Endodermal cell (in vitro differentiated cells): ENCODE measurements around the gene AK4. TPM values are rescaled to one million over a fixed set of nuclear protein-coding genes. Genes with fewer than 3 reads are reported as not detected.
A peak's percentile ranks its signal among the peaks of the same experiment; 100 is the strongest.

ENCODE experiments used
- DNase-seq: peaks from one replicate; pipeline ENCODE4 v3.0.0-alpha.2; 2017
- H3K27ac ChIP-seq: 2 replicates; pipeline ENCODE4 v1.5.1; 2013; ENCODE audit warnings: mild to moderate bottlenecking, low read depth, low read length, moderate library complexity
- H3K27me3 ChIP-seq: 2 replicates; pipeline ENCODE4 v1.6.1; 2013; ENCODE audit warnings: mild to moderate bottlenecking, low read length, moderate library complexity; ENCODE audit not compliant: insufficient read depth, control insufficient read depth, poor library complexity, severe bottlenecking
- H3K36me3 ChIP-seq: 2 replicates; pipeline ENCODE4 v1.7.0; 2013; ENCODE audit warnings: mild to moderate bottlenecking, low read length, moderate library complexity; ENCODE audit not compliant: control insufficient read depth, insufficient read depth
- H3K4me1 ChIP-seq: one replicate; pipeline ENCODE4 v1.7.0; 2013; ENCODE audit warnings: low read length; ENCODE audit not compliant: control insufficient read depth, insufficient read depth
- H3K4me3 ChIP-seq: 2 replicates; pipeline ENCODE4 v1.5.1; 2013; ENCODE audit warnings: mild to moderate bottlenecking, low read length, moderate library complexity
- H3K9ac ChIP-seq: 2 replicates; pipeline ENCODE4 v1.6.1; 2013; ENCODE audit warnings: mild to moderate bottlenecking, low read length, moderate library complexity; ENCODE audit not compliant: poor library complexity, severe bottlenecking; ENCODE audit errors: extremely low read depth
- H3K9me3 ChIP-seq: 2 replicates; pipeline ENCODE4 v1.6.1; 2013; ENCODE audit warnings: mild to moderate bottlenecking, low read length, moderate library complexity; ENCODE audit not compliant: control insufficient read depth
- H3K27ac Mint-ChIP-seq: 2 replicates; pipeline ENCODE4 v1.8.0; 2020; ENCODE audit warnings: mixed read lengths
- H3K27me3 Mint-ChIP-seq: 2 replicates; pipeline ENCODE4 v1.8.0; 2021; ENCODE audit warnings: mild to moderate bottlenecking, mixed read lengths; ENCODE audit not compliant: insufficient read depth
- H3K36me3 Mint-ChIP-seq: 2 replicates; pipeline ENCODE4 v1.8.0; 2020; ENCODE audit warnings: low read depth, mixed read lengths
- H3K4me1 Mint-ChIP-seq: 2 replicates; pipeline ENCODE4 v1.8.0; 2020; ENCODE audit warnings: mixed read lengths
- H3K4me3 Mint-ChIP-seq: 2 replicates; pipeline ENCODE4 v1.8.0; 2020; ENCODE audit warnings: mild to moderate bottlenecking, moderate library complexity, mixed read lengths
- H3K9me3 Mint-ChIP-seq: 2 replicates; pipeline ENCODE4 v1.8.0; 2020; ENCODE audit warnings: mild to moderate bottlenecking, mixed read lengths
- CTCF ChIP-seq: fragments of 200-600 bp; sonication (generic); conservative IDR thresholded peaks from 2 replicates; pipeline ENCODE4 v1.5.0; 2021; ENCODE audit warnings: antibody characterized with exemption, mild to moderate bottlenecking
- WGBS, 2 experiments: methylation state at CpG; one replicate each; pipeline versions ENCODE4 v1.1.5 to v1.1.7; 2013; ENCODE audit warnings: missing lambda C conversion rate in 2 of 2, mixed read lengths in 1 of 2; ENCODE audit not compliant: insufficient coverage in 1 of 2, insufficient read length in 1 of 2; 5-methylcytosine and 5-hydroxymethylcytosine counted together
- total RNA-seq, 2 donors: library from RNA; stranded (reverse); fragmentation: NEBNext Ultra II Directional in 1 of 2; extraction: Animal tissue kit (Norgen Biotek cat#: 25700) in 1 of 2; gene quantifications; 2 replicates in 1 of 2; 3 replicates in 1 of 2; pipeline ENCODE4 v1.2.1, GENCODE V29; 2021

AK4 gene
- total RNA-seq, 2 donors from 2014 or later, result 118 to 139 TPM

- WGBS, 2 experiments, result 90 to 94% methylated on average over 2 to 3 of the region's 3 CpGs
- Mint-ChIP-seq H3K4me1 (peaks cover 11% of the 10 kb centered on the region), H3K4me3 (no peak overlapping the region), H3K36me3 (peaks cover 37% of the 10 kb centered on the region), H3K27ac (peak overlapping the region; percentile 52), H3K9me3 (no peaks in the 10 kb centered on the region), H3K27me3 (no peaks in the 10 kb centered on the region)
- no peak for DNase-seq
- no peaks in the 10 kb centered on the region for H3K4me1 ChIP-seq
- no peak overlapping the region for H3K27ac ChIP-seq
- peaks cover 27% of the 10 kb centered on the region for H3K36me3 ChIP-seq
- no peaks in the 10 kb centered on the region for H3K27me3 ChIP-seq
- H3K9me3 ChIP-seq, result no peaks in the 10 kb centered on the region
- no peak for TF ChIP-seq CTCF
- H3K4me3 ChIP-seq, result no peak overlapping the region
- no peak overlapping the region for H3K9ac ChIP-seq
Measured at GRCh38 chr1:65225179-65225578, 77.2 kb downstream of the AK4 start.

GRCh38 chr1:65229201-65229600 lies 81.2 kb downstream of the AK4 start:
- H3K9me3 ChIP-seq, result no peaks in the 10 kb centered on the region
- no peak overlapping the region for H3K4me3 Mint-ChIP-seq
- no peak overlapping the region for H3K4me3 ChIP-seq
- H3K4me1 Mint-ChIP-seq, result peaks cover 21% of the 10 kb centered on the region
- H3K27me3 ChIP-seq, result no peaks in the 10 kb centered on the region
- TF ChIP-seq CTCF, result no peak
- H3K36me3 ChIP-seq, result peaks cover 26% of the 10 kb centered on the region
- H3K4me1 ChIP-seq, result no peaks in the 10 kb centered on the region
- 94 to 96% methylated on average over 5 of the region's 5 CpGs for WGBS, 2 experiments
- peaks cover 27% of the 10 kb centered on the region for H3K36me3 Mint-ChIP-seq
- H3K9ac ChIP-seq, result no peak overlapping the region
- no peak overlapping the region for H3K27ac Mint-ChIP-seq
- H3K27ac ChIP-seq, result no peak overlapping the region
- no peaks in the 10 kb centered on the region for H3K27me3 Mint-ChIP-seq
- no peaks in the 10 kb centered on the region for H3K9me3 Mint-ChIP-seq
- DNase-seq, result no peak

- Histone ChIP-seq H3K4me3 (no peak overlapping the region), H3K27me3 (no peaks in the 10 kb centered on the region), H3K36me3 (peaks cover 20% of the 10 kb centered on the region), H3K4me1 (no peaks in the 10 kb centered on the region), H3K27ac (no peak overlapping the region), H3K9me3 (no peaks in the 10 kb centered on the region), H3K9ac (no peak overlapping the region)
- H3K4me3 Mint-ChIP-seq, result no peak overlapping the region
- H3K9me3 Mint-ChIP-seq, result no peaks in the 10 kb centered on the region
- DNase-seq, result no peak
- 90 to 93% methylated on average over 2 to 5 of the region's 5 CpGs for WGBS, 2 experiments
- no peaks in the 10 kb centered on the region for H3K27me3 Mint-ChIP-seq
- H3K4me1 Mint-ChIP-seq, result peaks cover 21% of the 10 kb centered on the region
- H3K27ac Mint-ChIP-seq, result peak overlapping the region; percentile 27
- peaks cover 20% of the 10 kb centered on the region for H3K36me3 Mint-ChIP-seq
- TF ChIP-seq CTCF, result peak; percentile 52
Measured at GRCh38 chr1:65229754-65230339, 81.8 kb downstream of the AK4 start.
